Aorta (tissue), 5 donors: ENCODE results near the gene HGFAC. TPM values are rescaled to one million over a fixed set of nuclear protein-coding genes. Genes with fewer than 3 reads are reported as not detected.
"Not testable (repeated sequence)": the region's sequence is repeated elsewhere in the genome, so short reads cannot be mapped to it uniquely, and the experiment has no call there.

ENCODE experiments used
- ATAC-seq: fragments of 200-7000 bp; cut with Tn5 transposase; one replicate; pipeline ENCODE4 v1.9.1; 2022; ENCODE audit warnings: moderate library complexity; ENCODE audit not compliant: low FRiP score
- DNase-seq, 2 donors: peaks; one replicate each; pipeline ENCODE4 v3.0.0-alpha.2; 2020
- H3K27ac ChIP-seq, 2 donors: one replicate each; pipeline ENCODE4 v1.5.1; 2013; ENCODE audit warnings: low read length in 2 of 2, mild to moderate bottlenecking in 2 of 2, moderate library complexity in 2 of 2, control low read depth in 1 of 2, inconsistent platforms in 1 of 2, low read depth in 1 of 2
- H3K27me3 ChIP-seq, 2 donors: one replicate each; pipeline ENCODE4 v1.6.1; 2013; ENCODE audit warnings: control low read depth in 1 of 2, low read length in 1 of 2, mild to moderate bottlenecking in 1 of 2, moderate library complexity in 1 of 2; ENCODE audit not compliant: insufficient read depth in 2 of 2, control insufficient read depth in 1 of 2
- H3K36me3 ChIP-seq, 2 donors: one replicate each; pipeline ENCODE4 v1.6.1; 2013; ENCODE audit warnings: control low read depth in 1 of 2, low read length in 1 of 2, mild to moderate bottlenecking in 1 of 2; ENCODE audit not compliant: insufficient read depth in 2 of 2, control insufficient read depth in 1 of 2
- H3K4me1 ChIP-seq, 2 donors: one replicate each; pipeline ENCODE4 v1.6.1; 2013; ENCODE audit warnings: low read length in 2 of 2, control low read depth in 1 of 2, mild to moderate bottlenecking in 1 of 2, moderate library complexity in 1 of 2; ENCODE audit not compliant: insufficient read depth in 2 of 2, control insufficient read depth in 1 of 2
- H3K4me3 ChIP-seq, 2 donors: one replicate each; pipeline ENCODE4 v1.5.1; 2013; ENCODE audit warnings: low read length in 2 of 2, control low read depth in 1 of 2, mild to moderate bottlenecking in 1 of 2
- H3K9me3 ChIP-seq: one replicate; pipeline ENCODE4 v1.6.1; 2013; ENCODE audit warnings: mild to moderate bottlenecking, low read length; ENCODE audit not compliant: control insufficient read depth
- WGBS, 2 donors: extraction: QIAGEN DNeasy Blood & Tissue Kit; methylation state at CpG; one replicate each; pipeline ENCODE4 v1.1.7; 2013; 5-methylcytosine and 5-hydroxymethylcytosine counted together
- intact Hi-C, 2 donors: fragments of 100-400 bp; cut with DNase I; formaldehyde crosslinking; loops; one replicate each; pipeline versions ENCODE4 v1.14.2 to v1.15.0; 2022
- polyA plus RNA-seq, 2 donors: library from polyadenylated mRNA; stranded (reverse); fragments of 200-250 nt; gene quantifications; one replicate each; pipeline ENCODE4 v1.2.3, GENCODE V29; 2013
- total RNA-seq, 2 donors: library from RNA; stranded (reverse); fragmentation: NEBNext Ultra II Directional; extraction: Animal tissue kit (Norgen Biotek cat#: 25700); gene quantifications; one replicate each; pipeline ENCODE4 v1.2.1, GENCODE V29; 2021
- donor health status: healthy with polysubstance abuse.
- donor health status: Bipolar disorder and iron deficiency.
- donor health status: DM: no; HTN: no; CAD: no.
- donor health status: DM: no; HTN: no; CAD: no.
- donor health status: DM: yes; HTN: yes; CAD: no.

HGFAC gene
- total and polyA plus RNA-seq, 4 donors = 0.18 to 2.1 (median 0.99) TPM

DNA sequence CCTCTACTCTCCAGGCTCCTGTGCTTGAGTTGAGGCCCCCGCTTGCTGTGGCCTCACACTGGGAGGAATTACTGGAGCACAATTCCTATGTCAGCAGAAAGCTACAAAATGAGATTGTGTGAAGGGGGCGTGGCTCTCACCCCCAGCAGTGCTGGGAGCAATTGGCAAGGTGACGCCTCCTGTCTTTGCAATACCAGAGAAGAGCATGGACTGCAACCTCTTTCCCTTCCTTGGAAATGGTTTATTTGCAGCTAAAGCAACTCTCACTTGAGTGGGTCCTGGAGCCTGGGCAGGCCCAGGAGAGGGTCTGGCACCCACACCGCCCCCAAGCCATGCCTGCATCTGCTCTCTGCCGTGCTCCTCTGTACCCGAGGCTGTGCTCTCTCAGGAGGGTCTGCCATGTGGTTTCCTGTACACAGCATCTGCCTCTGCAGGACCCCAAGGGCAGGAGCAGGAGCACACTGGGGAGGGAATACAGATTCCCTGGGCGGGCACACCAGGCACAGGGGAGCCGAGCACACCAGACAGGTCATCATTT lies 32.9 kb upstream of the HGFAC start:
- DNase-seq = peak in 1 of 2 donors; percentile 61
- ATAC-seq = no peak
- intact Hi-C loops = loop anchor here in 1 of 2 donors (5.0 kb wide), 1 partner anchor 37 kb away; no protein-coding TSS in a partner anchor
- Histone ChIP-seq H3K36me3 (no peaks in the 10 kb centered on the region), H3K27me3 (no peaks in the 10 kb centered on the region), H3K27ac (no peak overlapping the region), H3K4me1 (no peaks in the 10 kb centered on the region), H3K9me3 (no peaks in the 10 kb centered on the region), H3K4me3 (no peak overlapping the region)
- 92 to 94% methylated on average over 8 of the region's 8 CpGs for WGBS, 2 donors

DNA sequence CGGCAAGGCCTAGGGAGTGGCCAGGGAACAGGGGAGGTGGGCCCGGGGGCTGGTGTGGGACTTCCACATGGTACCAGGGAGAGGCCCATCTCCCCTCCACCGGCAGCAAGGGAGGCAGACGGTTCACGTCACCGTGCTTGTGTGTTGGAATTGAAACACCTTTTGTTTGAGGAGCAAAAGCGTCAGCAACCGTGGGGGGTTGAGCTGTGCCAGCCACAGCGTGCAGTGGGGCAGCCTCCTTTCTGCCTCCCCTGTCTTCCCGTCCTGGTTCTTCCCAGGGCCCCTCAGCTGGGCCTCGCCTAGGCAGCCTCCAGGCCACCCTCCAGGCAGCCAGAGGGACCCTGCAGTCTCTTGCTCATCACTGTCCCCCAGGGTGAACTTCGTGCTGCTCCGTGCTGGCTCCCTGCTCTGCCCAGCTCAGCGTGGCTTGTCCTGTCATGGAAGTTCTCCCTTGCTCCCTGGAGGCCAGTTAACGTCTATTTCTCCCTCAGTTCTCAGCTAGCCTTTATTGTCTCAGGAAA lies 32.1 kb upstream of the HGFAC start:
- Histone ChIP-seq H3K36me3 (no peaks in the 10 kb centered on the region), H3K27me3 (no peaks in the 10 kb centered on the region), H3K9me3 (no peaks in the 10 kb centered on the region), H3K27ac (no peak overlapping the region), H3K4me1 (no peaks in the 10 kb centered on the region), H3K4me3 (no peak overlapping the region)
- no peak for ATAC-seq
- DNase-seq = peak in 1 of 2 donors; percentile 55
- 88 to 91% methylated on average over 15 of the region's 15 CpGs for WGBS, 2 donors
- intact Hi-C loops = loop anchor here in 1 of 2 donors (5.0 kb wide), 1 partner anchor 37 kb away; no protein-coding TSS in a partner anchor

DNA sequence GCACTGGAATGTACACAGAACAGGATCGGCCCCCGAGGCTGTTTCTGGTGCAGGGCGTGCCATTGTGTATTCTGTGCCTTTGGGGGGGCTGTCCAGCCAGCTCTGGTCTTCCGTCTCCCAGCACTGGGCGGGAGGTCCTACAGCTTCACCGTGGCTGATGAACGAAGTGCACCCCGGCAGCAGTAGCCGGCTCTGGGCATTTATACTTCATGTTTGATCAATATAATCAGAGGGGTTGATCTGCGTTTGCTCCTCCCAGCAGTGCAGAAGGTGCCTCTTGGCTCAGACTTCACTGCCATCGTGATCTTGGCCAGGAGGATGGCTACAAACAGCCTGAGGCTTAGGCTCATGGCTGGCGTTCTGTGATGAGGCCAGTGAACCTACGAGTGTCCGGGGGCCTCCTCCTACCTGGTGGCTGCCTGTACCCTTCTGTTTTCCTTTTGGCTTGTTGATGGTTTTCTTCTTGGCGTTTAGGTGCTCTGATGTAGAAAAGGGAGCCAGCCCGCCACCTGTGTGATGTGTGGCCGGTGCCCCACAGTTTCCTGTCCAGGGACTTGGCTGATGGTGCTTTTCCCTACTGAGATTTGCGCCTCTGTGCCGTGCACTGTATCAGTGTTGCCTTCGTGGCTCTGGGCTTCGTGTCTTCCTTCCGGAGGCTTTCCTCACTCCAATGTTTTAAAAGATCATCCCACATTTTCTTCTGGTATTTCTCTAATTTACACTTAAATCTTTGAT lies 31.2 kb upstream of the HGFAC start:
- no peak for ATAC-seq
- H3K36me3 ChIP-seq = no peaks in the 10 kb centered on the region
- H3K9me3 ChIP-seq = no peaks in the 10 kb centered on the region
- H3K4me1 ChIP-seq = no peaks in the 10 kb centered on the region
- intact Hi-C loops = no loop called here
- no peaks in the 10 kb centered on the region for H3K27me3 ChIP-seq
- WGBS, 2 donors = 93 to 94% methylated on average over 22 of the region's 22 CpGs
- peak in 1 of 2 donors; percentile 66 for DNase-seq
- H3K27ac ChIP-seq = no peak overlapping the region
- H3K4me3 ChIP-seq = no peak overlapping the region

DNA sequence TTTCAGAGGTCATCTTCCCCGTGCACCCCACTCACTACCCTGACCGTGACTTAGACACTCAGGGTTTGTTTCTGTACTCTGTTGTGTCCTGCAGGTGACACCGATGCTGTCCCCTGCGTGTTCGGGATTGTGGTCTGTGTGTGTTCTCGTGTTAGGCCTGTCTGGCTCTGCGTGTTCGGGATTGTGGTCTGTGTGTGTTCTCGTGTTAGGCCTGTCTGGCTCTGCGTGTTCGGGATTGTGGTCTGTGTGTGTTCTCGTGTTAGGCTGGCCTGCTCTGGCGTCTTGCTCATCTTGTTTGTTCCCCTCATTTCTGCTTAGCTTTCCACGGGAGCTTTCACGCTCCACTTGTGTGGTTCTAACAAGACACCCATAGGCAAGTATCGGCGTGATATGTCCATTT lies 30.6 kb upstream of the HGFAC start:
- H3K4me3 ChIP-seq, H3K4me1 ChIP-seq, H3K27me3 ChIP-seq, ATAC-seq, intact Hi-C loops, H3K36me3 ChIP-seq, H3K9me3 ChIP-seq, H3K27ac ChIP-seq: not testable (repeated sequence)
- DNase-seq = peak in 1 of 2 donors; percentile 46
- 97 to 98% methylated on average over 17 of the region's 17 CpGs for WGBS, 2 donors

DNA sequence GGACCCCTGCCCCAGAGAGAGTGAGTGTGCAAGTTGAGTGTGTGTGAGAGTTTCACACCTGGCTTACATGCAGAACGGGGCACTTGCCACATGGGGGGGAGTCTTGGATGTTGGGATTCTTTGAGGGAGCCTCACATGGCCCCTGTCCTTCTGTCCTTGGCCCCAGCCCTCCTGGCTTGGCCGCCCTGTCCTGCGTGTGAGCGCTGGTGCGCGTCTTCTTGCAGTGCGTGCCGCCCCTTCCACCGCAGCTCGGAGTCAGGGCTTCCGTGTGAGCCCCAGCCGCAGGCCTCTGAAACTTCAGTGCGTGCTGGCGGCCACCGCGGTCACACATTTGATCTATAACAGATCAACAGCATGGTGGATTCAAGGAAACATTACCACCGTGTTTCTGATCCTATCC lies 30.1 kb upstream of the HGFAC start:
- H3K36me3 ChIP-seq = no peaks in the 10 kb centered on the region
- no peak overlapping the region for H3K4me3 ChIP-seq
- ATAC-seq (no peak), DNase-seq (peak in 1 of 2 donors; percentile 72)
- no peaks in the 10 kb centered on the region for H3K9me3 ChIP-seq
- no peak overlapping the region for H3K27ac ChIP-seq
- WGBS, 2 donors = 91 to 93% methylated on average over 17 of the region's 17 CpGs
- intact Hi-C loops = no loop called here
- H3K4me1 ChIP-seq = no peaks in the 10 kb centered on the region
- H3K27me3 ChIP-seq = no peaks in the 10 kb centered on the region

DNA sequence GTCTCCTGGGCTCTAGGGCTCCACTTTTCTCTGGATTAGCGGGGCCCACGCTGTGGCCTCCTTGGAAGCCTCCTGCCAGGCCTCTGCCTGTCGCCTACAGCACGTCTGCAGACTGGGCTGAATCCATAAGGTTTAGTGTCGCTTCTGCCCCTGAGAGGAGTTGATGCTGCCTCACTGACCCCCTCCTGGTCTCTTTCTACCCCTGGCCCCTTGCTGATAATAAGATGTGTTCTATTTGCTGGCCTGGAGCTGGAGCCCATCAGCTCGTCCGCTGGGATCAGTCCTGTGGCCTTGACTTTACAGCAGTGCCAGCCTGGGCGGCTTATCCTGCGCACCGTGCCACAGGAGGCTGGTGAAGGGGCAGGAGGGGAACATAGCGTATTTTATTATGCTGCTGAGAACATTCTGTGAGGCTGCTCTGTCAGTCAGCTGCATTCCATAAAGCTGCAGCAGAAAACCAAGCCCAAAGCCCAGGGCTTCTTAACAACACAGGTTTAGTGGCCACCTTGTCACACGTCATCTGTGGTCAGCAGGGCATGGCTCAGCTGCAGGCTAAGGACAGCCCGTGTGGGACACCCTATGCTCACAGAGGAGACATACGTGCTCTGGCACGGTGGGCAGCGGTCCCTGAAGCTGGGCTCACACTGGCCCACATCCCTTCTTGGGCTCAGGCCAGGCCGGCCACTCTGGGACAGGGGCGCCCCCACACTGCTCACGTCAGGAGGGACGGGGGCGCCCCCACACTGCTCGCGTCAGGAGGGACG lies 29.3 kb upstream of the HGFAC start:
- no peaks in the 10 kb centered on the region for H3K9me3 ChIP-seq
- H3K36me3 ChIP-seq = no peaks in the 10 kb centered on the region
- H3K4me1 ChIP-seq = no peaks in the 10 kb centered on the region
- DNase-seq = peak in 1 of 2 donors; percentile 55
- intact Hi-C loops = no loop called here
- H3K27me3 ChIP-seq = no peaks in the 10 kb centered on the region
- H3K27ac ChIP-seq = no peak overlapping the region
- WGBS, 2 donors = 89 to 91% methylated on average over 21 to 24 of the region's 24 CpGs
- ATAC-seq = no peak
- no peak overlapping the region for H3K4me3 ChIP-seq

DNA sequence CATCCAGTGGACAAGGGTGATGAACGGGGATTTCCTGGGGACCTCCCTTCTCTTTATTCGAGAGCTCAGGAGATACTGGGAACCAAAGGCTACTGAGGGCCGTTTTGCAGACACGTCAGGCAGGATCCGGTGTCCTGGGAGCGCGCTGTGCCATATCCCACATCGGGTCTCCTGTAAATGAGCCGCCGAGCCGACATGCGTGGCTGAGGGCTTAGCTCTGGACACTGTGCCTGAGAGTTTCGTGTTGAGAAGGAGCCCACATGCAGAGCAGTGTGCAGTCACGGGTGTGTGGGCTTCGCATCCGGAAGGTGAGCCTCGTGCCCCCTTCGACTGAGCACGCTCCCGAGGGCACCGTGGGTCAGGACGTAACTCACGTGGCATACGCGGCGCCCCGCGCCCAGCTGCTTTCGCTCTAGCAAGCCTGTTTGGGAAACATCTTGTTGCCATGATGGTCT lies 28.5 kb upstream of the HGFAC start:
- Histone ChIP-seq H3K4me1 (no peaks in the 10 kb centered on the region), H3K4me3 (no peak overlapping the region), H3K27me3 (no peaks in the 10 kb centered on the region), H3K27ac (no peak overlapping the region), H3K9me3 (no peaks in the 10 kb centered on the region), H3K36me3 (no peaks in the 10 kb centered on the region)
- 94 to 95% methylated on average over 29 of the region's 29 CpGs for WGBS, 2 donors
- DNase-seq = peak in 1 of 2 donors; percentile 69
- intact Hi-C loops = no loop called here
- ATAC-seq = no peak

DNA sequence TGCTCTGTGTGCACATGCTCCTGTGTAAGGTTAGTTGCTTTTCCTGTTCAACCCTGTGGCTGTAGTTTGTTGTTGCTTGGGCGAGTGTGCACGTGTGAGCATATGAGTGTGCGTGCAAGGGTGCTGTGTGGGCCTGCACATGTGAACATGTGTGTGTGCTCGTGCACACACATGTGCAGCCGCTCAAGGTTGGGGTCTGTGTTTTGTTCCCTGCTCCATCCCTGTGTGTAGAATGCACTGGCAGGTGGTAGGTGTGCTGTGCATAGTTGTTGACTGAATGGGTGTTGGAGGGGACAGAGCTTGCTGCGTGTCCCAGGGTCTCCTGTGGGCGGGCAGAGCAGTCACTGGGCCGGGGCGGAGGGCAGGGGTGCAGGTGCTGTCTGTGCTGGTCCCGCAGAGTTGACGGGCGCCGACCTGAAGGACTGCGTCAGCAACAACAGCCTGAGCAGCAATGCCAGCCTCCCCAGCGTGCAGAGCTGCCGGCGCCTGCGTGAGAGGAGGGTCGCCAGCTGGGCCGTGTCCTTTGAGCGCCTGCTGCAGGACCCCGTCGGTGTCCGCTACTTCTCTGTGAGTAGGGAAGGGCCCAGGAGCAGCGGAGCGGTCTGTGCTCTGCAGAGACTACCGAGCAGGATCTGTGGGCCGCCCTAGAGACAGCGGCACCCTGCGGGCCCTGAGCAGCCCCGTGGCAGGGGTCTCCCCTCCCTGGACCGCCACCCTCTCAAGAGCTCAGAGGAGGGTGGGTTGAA lies 27.9 kb upstream of the HGFAC start:
- H3K4me1 ChIP-seq = no peaks in the 10 kb centered on the region
- intact Hi-C loops = no loop called here
- ATAC-seq = no peak

More for the DNA sequence above, 27.9 kb upstream of the HGFAC start:
- Histone ChIP-seq H3K27me3 (no peaks in the 10 kb centered on the region), H3K4me3 (no peak overlapping the region), H3K27ac (no peak overlapping the region), H3K36me3 (no peaks in the 10 kb centered on the region), H3K9me3 (no peaks in the 10 kb centered on the region)
- DNase-seq = peak in 1 of 2 donors; percentile 76
- 94 to 95% methylated on average over 30 to 32 of the region's 32 CpGs for WGBS, 2 donors
